GM21367 (cell line): ENCODE results near the gene DVL1.
"Not testable (repeated sequence)": the region's sequence is repeated elsewhere in the genome, so short reads cannot be mapped to it uniquely, and the experiment has no call there.

Experiments used
- ATAC-seq: cut with Tn5 transposase; IDR thresholded peaks from one replicate; pipeline ENCODE4 v1.9.1; 2021; ENCODE audit not compliant: unreplicated experiment

The DVL1 gene

DNA sequence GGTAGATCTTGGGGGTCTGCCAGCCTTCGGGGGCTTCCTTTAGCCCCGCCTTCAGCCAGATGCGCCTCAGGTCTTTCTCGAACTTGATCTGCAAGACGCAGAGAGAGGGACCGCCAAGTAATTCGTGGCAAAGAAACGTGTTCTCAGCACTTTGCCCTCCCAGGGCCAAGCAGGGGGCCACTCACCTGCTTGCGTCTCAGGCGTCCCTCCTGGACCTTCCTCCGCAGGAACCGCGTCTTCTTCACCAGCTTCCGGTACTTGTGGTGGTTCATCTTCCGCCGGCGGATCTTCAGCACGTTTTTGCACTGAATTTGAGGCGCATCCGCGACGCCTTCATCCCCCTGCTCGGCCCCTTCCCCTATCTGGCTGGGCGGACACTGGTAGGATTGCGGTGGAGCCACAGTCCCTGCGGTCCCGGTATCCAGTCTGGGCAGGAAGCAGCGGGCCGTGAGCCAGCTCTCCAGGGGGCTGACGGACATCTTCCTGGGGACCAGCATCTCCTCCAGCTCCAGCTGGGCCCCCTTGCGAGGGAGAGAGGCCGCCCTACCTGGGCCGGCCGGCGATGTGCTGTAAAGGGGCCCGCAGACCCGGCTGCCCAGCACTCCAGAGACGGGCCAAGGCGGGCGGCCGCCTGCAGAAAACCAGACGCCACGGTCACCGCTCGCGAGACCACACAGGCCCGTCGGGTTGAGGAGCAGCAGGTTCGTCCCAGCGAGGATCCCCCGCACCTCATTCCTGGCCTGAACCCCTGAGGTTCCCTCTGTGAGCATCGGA, 24.8 kb upstream of the DVL1 start:
- ATAC-seq, result no peak

DNA sequence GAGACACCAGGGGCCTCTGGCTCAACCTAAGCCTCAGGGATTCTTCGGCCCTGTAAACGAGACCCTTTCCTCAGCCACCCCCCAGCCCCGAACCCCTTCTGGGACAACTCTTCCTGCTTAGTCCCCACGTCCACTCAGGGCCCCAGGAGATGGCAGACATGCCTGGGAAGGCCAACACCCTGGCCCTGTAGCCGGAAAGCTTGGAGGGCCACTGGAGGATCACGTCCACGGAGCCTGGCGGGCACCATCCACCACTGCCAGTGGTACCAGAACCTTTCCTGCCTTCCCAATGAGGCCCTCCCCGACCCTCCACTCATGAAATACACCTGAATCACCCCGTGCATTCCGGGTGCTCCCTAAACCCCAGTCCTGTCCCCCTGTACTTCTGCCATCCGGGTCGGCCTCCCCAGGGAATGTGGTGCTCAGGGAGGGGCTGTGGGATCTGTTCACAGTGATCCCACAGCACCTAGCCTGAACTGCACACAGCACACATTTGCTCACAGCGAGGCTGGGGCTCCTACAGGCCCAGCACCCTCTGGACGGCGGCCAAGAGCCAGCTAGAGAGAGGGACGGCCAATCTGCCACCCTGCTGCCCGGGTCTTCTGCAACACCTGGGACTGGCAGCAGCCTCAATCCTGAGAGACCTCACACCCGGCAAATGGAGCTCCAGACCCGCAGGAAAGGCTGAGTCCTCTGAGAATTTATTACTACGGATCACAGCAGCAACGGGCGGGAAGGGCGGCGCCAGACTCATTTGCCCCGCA, 24.0 kb upstream of the DVL1 start:
- ATAC-seq, result no peak

DNA sequence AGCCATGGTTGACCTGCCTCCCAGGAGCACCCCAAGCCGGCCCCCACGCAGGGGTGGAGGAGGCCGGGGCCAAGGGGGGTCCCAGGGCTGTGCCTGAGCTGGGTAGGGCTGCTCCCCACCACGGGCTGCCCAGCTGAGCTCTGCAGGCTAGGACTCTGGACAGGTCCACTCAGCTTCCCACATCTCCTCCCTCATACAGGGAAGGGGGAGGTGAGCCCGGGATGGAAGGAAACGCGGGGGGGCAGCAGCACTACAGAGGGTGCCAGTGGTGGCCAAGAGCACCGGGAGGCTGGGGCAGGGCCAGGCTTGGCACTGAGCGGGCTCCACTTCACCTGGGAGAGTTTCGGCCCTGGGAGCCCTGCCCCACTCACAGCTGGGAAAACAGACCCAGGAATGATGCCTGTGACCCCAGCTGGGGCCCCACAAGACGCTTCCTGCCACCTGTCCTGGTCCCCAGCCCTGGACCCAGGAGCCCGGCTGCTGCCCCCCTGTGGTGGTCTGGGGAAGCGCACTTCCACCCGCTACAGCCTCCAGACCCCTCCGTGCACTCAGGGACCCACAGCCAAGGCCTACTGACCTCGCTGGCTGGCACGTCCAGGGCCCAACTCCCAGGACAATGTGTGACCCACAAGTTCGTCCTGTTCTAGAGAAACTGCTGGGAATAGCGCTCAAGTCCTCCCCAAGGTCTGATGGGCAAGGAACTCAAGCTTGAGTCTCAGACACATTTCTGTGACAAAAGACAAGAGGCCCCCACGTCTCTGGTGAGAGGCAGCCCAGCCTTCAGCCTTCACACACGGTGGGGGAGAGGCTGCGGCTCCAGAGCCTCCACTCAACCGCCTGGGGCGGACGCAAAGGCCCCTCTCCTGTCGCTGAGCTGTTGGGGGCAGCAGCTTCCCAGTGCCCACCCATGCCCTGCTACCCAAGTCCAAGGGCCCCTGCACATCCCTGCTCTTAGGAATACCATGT, 22.8 kb upstream of the DVL1 start:
- no peak for ATAC-seq

DNA sequence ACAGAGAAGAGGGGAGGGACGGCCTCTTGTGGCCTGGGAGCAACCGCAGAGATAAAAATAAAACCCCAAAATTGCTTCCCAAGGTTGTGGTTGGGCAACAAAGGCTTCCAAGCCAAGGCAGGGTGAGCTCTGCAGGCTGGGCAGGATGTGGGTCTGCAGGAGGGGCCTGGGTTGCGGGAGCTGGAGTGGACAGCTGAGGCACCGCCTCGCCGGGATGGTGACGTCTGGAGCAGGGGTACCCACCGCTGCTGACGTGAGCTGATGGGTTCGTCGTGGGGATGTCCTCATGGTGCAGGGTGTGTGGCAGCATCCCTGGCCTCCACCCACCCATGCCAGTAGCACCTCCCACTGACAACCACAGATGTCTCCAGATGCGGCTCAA, 22.1 kb upstream of the DVL1 start:
- ATAC-seq, result no peak

DNA sequence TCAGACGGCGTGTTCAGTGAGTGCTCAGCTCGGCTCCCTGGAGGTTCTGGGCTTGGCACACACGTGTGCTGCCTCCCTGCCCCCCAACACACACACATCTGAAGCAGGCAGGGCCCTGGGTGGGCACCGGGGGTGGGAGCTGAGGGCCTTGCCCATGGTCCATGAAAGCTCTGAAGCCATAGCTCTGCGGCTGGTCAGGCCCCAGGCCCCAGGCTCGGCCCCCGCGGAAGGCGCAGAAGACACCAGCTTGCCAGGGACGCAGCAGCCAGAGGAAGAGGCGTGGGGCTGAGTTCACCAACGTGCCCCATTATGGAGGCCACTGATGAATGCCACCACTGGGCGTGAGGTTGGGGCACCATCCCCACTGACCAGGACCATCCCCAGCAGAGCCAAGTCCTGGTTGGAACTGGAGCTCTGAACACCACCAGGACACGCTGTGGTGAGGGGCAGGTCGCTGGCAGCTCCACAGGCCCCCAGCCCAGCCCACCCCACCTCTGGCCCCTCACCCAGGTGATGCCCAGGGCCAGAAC, 21.6 kb upstream of the DVL1 start:
- ATAC-seq, result no peak

DNA sequence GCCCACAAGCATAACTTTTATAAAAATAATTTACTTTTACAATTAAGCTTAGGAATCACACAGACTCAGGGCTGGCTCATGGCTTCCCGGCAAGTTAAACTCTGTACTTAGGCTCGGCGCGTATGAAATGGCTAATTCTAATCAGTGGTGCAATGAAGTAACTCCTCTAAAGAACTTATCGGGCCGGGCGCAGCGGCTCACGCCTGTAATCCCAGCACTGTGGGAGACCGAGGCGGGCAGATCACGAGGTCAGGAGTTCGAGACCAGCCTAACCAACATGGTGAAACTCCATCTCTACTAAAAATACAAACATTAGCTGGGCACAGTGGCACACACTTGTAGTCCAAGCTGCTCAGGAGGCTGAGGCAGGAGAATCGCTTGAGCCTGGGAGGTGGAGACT, 20.9 kb upstream of the DVL1 start:
- not testable (repeated sequence) for ATAC-seq

DNA sequence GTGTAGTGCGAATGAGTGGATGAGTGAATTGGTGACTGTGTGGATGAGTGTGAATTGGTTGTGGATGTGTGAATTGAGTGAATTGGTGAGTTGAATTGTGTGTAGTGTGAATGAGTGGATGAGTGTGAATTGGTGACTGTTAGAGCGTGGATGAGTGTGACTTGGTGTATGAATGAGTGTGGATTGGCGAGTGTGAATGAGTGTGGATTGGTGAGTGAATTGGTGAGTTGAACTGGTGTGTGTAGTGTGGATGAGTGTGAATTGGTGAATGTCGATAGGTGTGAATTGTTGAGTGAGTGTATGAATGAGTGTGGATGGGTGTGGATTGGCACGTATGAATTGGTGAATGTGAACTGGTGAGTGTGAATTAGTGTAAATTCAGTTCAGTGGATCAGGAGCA, 18.1 kb upstream of the DVL1 start:
- no peak for ATAC-seq

DNA sequence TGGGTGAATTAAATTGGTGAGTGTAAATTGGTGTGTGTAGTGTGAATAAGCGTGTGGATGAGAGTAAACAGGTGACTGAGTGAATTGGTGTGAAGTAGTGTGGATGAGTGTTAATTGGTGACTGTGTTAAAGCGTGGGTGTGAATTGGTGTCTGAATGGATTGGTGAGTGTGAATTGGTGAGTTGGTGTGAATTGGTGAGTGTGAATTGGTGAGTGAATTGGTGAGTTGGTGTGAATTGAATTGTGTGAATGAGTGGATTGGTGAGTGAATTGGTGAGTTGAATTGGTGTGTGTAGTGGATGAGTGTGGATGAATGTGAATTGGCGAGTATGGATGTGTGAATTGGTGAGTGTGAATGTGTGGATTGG, 17.5 kb upstream of the DVL1 start:
- ATAC-seq, result no peak

DNA sequence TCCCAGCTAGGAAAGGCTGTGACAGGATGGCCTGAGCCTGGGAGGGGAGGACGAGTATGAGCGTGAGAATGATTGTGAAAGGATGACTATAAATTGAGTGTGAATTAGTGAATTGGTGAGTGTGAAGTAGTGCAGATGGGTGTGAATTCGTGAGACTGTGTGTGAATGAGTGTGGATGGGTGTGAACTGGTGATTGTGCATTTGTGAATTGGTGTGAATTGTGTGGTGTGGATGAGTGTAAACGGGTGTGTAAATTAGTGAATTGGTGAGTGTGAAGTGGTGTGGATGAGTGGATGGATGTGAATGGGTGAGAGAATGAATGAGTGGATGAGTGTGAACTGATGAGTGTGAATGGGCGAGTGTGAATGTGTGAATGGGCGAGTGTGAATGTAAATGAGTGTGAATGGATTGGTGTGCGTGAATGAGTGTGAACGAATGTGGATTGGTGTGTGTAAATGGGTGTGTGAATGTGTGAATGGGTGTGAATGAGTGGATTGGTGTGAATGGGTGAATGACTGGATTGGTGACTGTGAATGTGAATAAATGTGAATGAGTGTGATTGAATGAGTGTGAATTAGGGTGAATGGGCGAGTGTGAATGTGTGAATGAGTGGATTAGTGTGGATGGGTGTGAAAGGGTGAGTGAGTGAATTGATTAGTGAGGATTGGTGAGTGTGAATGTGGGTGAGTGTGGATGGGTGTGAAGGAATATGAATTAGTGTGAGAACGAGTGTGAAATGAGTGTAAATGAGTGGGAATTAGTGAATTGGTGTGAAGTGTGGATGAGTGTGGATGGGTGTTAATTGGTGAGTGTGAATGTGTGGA, 16.9 kb upstream of the DVL1 start:
- no peak for ATAC-seq

DNA sequence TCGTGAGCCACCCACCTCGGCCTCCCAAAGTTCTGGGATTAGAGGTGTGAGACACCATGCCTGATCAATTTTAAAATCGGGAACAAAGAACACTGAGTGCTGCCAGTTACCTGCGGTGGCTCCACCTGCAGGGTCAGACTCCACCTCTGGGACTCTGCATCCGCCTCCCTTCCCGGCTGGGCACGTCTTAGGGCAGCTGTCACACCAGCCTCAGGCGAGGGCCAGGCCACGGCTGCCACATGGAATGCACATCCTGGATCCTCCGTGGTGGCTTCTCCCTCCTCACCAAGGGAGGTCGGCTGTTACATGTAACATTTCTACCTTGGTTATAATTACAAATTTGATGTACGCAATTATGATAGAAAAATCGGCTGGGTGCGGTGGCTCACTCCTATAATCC, 15.0 kb upstream of the DVL1 start:
- no peak for ATAC-seq

DNA sequence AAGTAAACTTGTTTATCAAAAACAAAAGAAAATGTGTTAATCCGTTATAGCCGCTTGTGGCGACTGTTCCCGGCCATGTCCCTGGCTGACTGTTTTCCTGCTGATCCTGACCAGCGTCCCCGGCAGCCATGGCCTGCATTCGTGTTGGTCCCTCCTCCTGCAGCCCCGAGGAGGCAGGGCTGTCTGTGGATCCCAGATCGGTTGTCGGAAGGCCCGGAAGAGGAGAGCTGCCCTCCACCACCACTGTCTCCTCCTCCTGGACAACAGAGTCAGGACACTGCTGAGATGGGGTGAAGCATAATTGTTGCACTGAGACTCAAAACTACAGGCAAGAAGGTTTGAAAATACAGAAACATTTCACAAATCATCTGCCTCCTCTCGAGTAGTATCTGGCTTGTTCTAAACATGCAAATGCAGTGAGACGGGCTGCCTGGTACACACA, 12.8 kb upstream of the DVL1 start:
- ATAC-seq, result no peak

DNA sequence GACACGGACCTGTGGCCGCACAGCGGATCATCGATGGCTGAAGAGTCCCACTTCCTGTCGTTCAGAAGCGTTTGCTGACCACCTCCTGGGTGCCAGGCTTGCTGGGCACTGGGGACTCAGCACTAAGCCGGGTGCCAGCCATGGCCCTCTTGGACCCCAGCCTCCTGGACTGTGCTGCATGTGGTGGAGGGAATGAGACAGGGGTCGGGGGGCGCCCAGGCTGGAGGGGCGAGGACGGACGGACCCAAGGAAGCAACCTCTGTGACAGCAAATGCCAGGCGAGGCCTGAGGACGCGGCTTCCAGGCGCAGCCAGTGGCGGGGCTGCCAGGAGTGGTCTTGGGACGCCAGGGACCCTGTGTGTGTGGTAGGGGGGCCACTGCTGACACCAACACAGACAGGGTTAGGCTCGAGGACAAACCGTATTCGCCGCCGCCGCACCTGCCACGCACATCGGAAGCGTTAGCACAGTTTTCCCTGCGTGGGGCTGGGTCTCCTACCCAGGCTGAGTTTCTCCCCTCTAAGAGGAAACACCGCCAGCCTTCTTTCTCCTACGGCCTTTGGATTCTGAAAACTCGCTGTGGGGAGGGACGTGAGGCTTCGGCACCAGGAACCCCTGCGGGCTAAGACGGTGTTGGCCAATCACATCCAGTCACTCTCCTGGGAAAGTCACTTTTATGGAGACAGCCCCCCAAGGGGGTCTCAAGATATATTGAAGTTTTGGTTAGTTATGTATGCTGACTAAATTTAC, 12.2 kb upstream of the DVL1 start:
- no peak for ATAC-seq

DNA sequence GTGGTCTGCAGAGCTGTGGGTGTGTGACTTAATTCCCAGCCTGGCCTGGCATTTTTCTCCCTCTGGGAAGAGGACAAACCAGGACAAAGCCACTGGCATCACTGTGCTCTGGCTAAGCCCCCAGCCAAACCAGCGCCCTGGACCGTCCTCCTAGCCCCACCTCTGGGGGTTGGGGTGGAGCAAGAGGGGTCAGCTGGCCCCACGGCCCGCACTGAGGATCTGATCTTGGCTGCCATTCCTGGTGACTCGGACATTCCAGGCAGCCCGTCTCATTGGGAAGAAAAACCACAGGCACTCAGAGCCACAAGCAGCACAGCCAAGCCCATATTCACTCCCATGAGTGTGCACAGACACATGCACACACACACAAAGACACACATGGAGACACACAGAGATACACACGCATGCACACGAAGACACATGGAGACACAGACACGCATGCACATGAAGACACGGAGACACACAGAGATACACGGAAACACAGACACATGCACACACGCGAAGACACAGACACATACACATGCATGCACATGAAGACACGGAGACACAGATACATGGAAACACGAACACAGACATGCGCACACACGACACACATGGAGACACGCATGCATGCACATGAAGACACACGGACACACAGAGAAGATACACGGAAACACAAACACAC, 11.4 kb upstream of the DVL1 start:
- ATAC-seq, result no peak

DNA sequence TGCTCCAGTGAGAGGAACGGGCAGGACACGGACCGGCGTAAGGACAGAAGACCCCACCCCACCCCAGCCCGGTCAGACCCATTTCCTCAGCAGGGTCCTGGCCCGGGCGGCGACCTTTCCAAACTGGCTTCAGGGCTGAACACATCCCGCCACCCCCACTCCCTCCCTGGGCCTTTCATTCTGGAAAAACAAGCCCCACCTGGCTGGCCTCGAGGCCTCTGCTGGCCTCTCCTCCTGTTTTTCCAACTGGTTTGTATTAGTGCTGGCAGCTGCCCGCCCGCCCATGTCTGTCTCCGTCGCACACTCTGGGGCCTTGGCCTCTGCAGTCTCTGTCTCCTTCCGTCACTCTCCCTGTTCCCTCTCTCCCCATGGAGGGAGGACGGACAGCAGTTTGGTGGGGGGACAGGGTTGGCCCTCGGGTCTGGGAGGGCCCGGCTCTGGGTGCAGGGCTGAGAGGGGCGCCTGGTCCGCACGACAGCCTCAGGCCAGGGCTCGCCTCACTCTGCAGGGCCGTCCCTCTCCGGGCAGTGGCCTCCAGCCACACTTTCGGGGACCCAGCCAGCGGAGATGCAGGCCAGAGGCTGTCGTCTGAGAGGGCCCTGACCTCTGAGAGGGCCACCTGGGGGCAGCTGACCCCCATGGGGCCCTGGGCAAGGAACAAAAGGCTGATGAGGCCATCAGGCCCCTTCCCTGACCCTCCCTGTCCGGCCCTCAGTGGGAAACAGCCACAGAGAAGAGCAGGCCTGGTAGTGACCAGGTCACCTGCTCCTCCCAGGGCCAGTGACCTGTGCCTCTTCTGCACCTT, 10.6 kb upstream of the DVL1 start:
- ATAC-seq, result no peak

DNA sequence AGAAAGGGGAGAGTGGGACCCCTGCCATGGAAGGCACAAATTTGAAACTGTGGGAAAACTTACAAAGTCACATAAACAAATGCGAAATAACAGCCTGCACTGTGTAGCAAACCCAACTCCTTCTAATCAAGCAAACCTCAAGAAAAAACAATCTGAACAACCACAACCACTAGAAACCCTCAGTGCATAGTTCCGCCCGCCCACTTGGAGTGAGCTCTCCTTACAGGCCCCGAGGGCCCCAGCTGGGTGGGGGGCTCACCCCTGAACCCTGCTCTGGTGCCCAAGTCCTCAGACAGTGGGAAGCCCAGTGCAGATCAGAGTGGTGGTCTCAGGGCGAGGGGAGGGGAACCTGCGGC, 10.1 kb upstream of the DVL1 start:
- ATAC-seq, result no peak

DNA sequence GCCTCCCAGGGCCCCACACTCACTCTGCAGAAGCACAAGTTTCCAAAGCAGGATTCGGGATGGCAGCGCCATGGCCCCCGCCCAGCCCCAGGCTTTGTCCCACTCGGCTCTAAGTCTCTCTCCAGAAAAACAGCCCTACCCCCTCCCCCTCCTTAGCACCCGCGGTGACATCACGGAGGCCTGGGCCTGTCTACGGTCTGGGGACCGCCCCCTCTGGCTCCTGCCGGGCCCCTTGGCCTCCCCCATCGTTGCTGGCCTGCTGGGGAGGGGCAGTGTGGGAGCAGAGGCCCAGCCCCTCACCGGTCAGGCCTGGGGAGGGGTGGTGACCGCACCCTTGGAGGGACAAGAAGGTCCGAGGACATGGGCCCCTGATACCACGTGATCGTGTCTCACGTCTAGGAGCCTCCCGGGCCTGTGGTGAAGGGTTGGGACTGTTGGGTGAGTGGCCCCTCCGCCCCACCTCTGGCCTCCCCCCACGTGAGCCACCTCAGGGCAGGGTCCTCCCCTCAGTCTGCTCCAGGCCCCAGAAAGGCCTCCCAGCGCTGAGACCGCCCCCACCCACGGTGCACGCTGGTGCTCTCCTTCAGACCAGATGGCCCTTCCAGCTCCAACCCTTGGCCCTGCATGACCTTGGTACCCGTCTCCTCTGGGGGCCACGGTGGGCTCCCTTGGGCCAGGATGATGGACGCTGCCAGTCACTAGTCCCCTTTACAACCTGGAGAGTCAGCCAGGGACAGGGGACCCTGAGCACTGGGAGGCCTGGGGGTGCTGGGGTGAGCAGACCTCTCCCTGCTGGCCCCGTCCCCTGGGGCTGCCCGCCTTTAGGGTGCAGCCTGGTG, 9.4 kb upstream of the DVL1 start, which contains the start of gene MXRA8:
MXRA8 (minus strand) TSS at position 123 of the 839 bp plus-strand sequence; CDS start at position 72, 51 bp downstream.
- no peak for ATAC-seq

DNA sequence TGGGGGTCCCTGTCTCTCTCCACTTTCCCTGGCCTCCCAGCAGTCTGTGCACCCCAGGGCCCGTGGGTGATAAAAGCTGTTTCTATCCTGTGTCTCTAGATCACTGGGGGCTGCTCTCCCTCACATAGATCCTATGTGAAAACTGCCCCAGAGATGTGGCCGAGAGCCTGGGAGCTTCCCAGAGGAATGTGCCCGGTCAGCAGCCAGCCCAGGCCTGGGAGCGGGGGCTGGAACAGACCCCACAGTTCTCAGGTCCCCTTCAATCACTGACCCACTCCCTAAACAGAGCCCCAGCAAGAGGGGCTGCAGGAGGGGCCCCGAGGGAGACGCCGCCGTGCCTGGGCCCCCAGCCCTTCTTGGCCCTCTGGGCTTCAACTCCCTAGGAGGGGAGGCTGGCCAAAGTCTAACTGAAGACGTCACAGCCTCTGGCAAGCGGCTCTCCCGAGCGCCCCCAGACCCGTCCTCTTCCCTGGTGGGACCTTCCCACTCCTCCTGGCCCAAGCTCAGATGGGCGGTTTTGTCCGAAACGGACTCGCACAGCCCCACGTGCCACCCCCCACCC, 8.7 kb upstream of the DVL1 start:
- ATAC-seq, result no peak
